Heart left ventricle (tissue), 16 donors: ENCODE results near the gene EMX2. TPM values are rescaled to one million over a fixed set of nuclear protein-coding genes. Genes with fewer than 3 reads are reported as not detected.

Experiments used
- ATAC-seq, 4 donors: fragments of 200-7000 bp; cut with Tn5 transposase; one replicate each; pipeline ENCODE4 v1.9.1; 2020 to 2022; ENCODE audit warnings: moderate library complexity in 4 of 4, mild to moderate bottlenecking in 3 of 4, moderate number of reproducible peaks in 1 of 4
- DNase-seq, 5 donors: peaks; one replicate each; pipeline ENCODE4 v3.0.0-alpha.2; 2020
- H3K27ac ChIP-seq, 12 donors: fragments of 200-600 bp; sonication (generic) in 4 of 12; one replicate each; pipeline versions ENCODE4 v1.5.0 to v1.8.0; 2016 to 2022; ENCODE audit warnings: mild to moderate bottlenecking in 2 of 12
- H3K27me3 ChIP-seq, 9 donors: fragments of 200-600 bp; sonication (generic) in 2 of 9; one replicate each; pipeline versions ENCODE4 v1.5.1 to v1.8.0; 2016 to 2022; ENCODE audit warnings: mild to moderate bottlenecking in 3 of 9
- H3K36me3 ChIP-seq, 9 donors: fragments of 200-600 bp; sonication (generic) in 2 of 9; one replicate each; pipeline versions ENCODE4 v1.5.0 to v1.8.0; 2018 to 2022; ENCODE audit warnings: mild to moderate bottlenecking in 2 of 9
- H3K4me1 ChIP-seq, 12 donors: fragments of 200-600 bp; sonication (generic) in 4 of 12; one replicate each; pipeline versions ENCODE4 v1.5.0 to v1.8.0; 2016 to 2022; ENCODE audit warnings: mild to moderate bottlenecking in 3 of 12
- H3K4me3 ChIP-seq, 12 donors: fragments of 200-600 bp; sonication (generic) in 4 of 12; one replicate each; pipeline versions ENCODE4 v1.5.0 to v1.8.0; 2017 to 2022; ENCODE audit warnings: mild to moderate bottlenecking in 9 of 12, moderate library complexity in 4 of 12
- H3K9me3 ChIP-seq, 12 donors: fragments of 200-600 bp; sonication (generic) in 4 of 12; one replicate each; pipeline versions ENCODE4 v1.5.0 to v1.8.0; 2016 to 2022; ENCODE audit warnings: mild to moderate bottlenecking in 1 of 12
- POLR2A ChIP-seq, 2 donors: fragments of 450-650 bp; IDR thresholded peaks; one replicate each; pipeline ENCODE4 v1.6.1; 2017; ENCODE audit warnings: antibody characterized with exemption in 2 of 2, mild to moderate bottlenecking in 2 of 2, moderate library complexity in 2 of 2
- WGBS, 4 donors: extraction: QIAGEN DNeasy Blood & Tissue Kit in 2 of 4; methylation state at CpG; one replicate each; pipeline versions ENCODE4 v1.1.5 to v1.1.7; 2013 to 2018; 5-methylcytosine and 5-hydroxymethylcytosine counted together
- intact Hi-C, 10 donors: fragments of 100-400 bp; cut with DNase I; formaldehyde crosslinking; loops; one replicate each; pipeline versions ENCODE4 v1.11.1 to v1.14.2; 2022
- polyA plus RNA-seq, 2 donors: library from polyadenylated mRNA; stranded (reverse); fragments of 200-250 nt; gene quantifications; one replicate each; pipeline ENCODE4 v1.2.3, GENCODE V29; 2013
- total RNA-seq, 9 donors: library from RNA; depleted of rRNA in 2 of 9; stranded (reverse); fragments of >200 nt in 2 of 9; fragmentation: NEBNext Ultra II Directional in 3 of 9; extraction: Animal tissue kit (Norgen Biotek cat#: 25700) in 3 of 9; gene quantifications; one replicate each; pipeline versions ENCODE4 v1.1.0 to v1.2.4, GENCODE V29; 2016 to 2023
- TF ChIP-seq, protein P1 (sequence below), 12 donors: fragments of 200-600 bp; sonication (generic) in 4 of 12; IDR thresholded peaks; one replicate each; pipeline versions ENCODE4 v1.5.0 to v1.8.0; 2018 to 2022; ENCODE audit warnings: antibody characterized with exemption in 12 of 12, mild to moderate bottlenecking in 5 of 12
- donor health status: ischemic (EF 13 %, LVEDD 7.1; RV severe dilation, severe dysfunction).
- donor health status: healthy with polysubstance abuse.
- donor health status: DM: no; HTN: yes; CAD: no.
- donor health status: DM: no; HTN: no; CAD: no.
- donor health status: ischemic (EF 25% LVEDD 6.9; RV normal size, moderate dysfunction).
- donor health status: ischemic (EF 25% LVEDD 5.7; RV mildly dilated, moderate dysfunction).
- donor health status: healthy.
- donor health status: DM: yes; HTN: yes; CAD: no.
- donor health status: ischemic (EF 35%, LVEDD 5.7; RV mildly dilated, moderate dysfunction).
- donor health status: nonischemic (EF 11% LVEDD 7.7; RV severe dilation, severe dysfunction).
- donor health status: DM: yes; HTN: yes; CAD: no.
- donor health status: PGD.
- donor health status: ischemic (EF 29% LVEDD 5.4; RV normal size, mild dysfunction).
- donor health status: nonischemic (EF 23%, LVEDD 6.1; RV moderate dilation, normal function).

EMX2 gene
- total and polyA plus RNA-seq, 11 donors = 0.06 to 0.54 (median 0.19) TPM; not detected in 4

DNA sequence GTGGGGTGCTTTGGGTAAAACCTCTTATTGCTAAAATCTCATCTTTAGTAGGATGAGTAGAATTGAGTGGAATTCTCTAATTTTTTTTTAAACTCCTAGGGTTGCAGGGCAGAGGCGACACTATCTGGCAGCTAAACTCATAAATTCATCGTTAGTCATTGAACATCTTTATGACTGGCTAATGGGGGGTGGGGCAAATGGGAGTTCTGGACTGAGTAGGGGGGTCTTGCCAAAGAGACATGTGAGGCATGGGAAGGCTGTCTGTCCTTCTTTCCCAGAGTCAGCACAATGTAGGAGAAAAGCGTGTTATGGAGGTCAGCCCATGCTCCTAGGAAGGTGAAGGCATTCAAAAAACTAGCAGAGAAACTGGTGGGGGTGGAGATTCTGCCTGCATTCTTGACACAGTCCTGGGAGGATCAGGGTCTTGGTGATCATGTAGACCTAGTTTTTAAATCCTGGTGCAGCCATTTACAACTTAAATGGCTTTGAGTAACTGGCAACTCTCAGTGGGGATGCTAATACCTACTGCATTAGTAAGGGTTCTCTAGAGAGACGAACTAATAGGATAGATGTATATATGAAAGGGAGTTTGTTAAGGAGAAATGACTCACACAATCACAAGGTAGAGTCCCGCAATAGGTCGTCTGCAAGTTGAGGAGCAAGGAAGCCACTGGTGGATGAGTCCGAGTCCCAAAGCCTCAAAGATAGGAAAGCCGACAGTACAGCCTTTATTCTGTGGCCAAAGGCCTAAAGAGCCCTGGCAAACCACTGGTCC is 47.7 kb downstream of the EMX2 start:
- H3K9me3 ChIP-seq = peaks cover 0 to 4% (median 0%) of the 10 kb centered on the region in 12 donors
- H3K4me1 ChIP-seq = no peaks in the 10 kb centered on the region
- H3K36me3 ChIP-seq = no peaks in the 10 kb centered on the region
- peaks cover 0 to 19% (median 0%) of the 10 kb centered on the region in 9 donors for H3K27me3 ChIP-seq
- no peak overlapping the region for H3K27ac ChIP-seq
- no peak for ATAC-seq
- no peak for DNase-seq
- intact Hi-C loops = no loop called here
- no peak overlapping the region for H3K4me3 ChIP-seq
- 64 to 77% (median 68%) methylated on average over 8 of the region's 8 CpGs for WGBS, 4 donors
- no peak for TF ChIP-seq POLR2A (IDR thresholded peaks at IDR 0.05)
- TF ChIP-seq, protein P1, sequence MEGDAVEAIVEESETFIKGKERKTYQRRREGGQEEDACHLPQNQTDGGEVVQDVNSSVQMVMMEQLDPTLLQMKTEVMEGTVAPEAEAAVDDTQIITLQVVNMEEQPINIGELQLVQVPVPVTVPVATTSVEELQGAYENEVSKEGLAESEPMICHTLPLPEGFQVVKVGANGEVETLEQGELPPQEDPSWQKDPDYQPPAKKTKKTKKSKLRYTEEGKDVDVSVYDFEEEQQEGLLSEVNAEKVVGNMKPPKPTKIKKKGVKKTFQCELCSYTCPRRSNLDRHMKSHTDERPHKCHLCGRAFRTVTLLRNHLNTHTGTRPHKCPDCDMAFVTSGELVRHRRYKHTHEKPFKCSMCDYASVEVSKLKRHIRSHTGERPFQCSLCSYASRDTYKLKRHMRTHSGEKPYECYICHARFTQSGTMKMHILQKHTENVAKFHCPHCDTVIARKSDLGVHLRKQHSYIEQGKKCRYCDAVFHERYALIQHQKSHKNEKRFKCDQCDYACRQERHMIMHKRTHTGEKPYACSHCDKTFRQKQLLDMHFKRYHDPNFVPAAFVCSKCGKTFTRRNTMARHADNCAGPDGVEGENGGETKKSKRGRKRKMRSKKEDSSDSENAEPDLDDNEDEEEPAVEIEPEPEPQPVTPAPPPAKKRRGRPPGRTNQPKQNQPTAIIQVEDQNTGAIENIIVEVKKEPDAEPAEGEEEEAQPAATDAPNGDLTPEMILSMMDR (IDR thresholded peaks at IDR 0.05) = no peak

DNA sequence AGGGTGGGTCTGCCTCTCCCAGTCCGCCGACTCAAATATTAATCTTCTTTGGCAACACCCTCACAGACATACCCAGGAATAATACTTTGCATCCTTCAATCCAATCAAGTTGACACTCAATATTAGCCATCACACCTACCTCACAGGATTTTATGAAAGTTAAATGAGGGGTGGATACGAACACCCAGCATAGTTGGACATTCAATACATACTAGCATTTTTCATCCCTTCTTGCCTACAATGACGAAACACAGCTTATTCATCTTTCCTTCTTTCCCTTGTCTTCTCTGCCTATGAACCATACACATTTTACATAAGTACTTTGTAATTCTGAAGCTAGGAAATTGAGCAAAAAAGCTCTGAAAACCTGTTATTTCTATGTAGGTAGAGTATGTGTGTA is 48.5 kb downstream of the EMX2 start:
- no peaks in the 10 kb centered on the region for H3K4me1 ChIP-seq
- H3K27me3 ChIP-seq = peaks cover 0 to 23% (median 0%) of the 10 kb centered on the region in 9 donors
- H3K9me3 ChIP-seq = peaks cover 0 to 4% (median 0%) of the 10 kb centered on the region in 12 donors
- no peak for DNase-seq
- H3K27ac ChIP-seq = no peak overlapping the region
- no peaks in the 10 kb centered on the region for H3K36me3 ChIP-seq
- 81 to 93% (median 86%) methylated on average over 4 of the region's 4 CpGs for WGBS, 4 donors
- no peak for ATAC-seq
- no peak overlapping the region for H3K4me3 ChIP-seq
- TF ChIP-seq POLR2A (IDR thresholded peaks at IDR 0.05) = no peak
- TF ChIP-seq, protein P1 (IDR thresholded peaks at IDR 0.05) = no peak
- intact Hi-C loops = no loop called here

DNA sequence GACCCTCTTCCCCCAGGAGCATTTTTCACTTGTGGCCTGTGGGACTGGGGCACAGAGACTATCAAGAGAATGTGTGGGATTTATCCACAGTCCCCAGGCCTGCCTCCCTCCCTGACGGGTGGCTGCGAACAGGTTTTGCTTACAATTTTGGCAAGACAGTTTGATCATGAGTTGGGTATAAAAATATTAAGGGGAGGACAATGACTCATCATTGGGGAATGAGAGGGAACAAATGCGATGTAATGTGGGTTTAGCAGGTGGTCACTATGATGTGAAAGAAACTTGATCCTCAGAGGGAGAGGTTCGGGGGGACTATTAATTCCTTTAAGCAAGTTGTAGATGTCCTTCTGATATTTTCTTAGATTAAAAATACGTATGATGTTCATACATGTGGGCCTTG is 52.2 kb downstream of the EMX2 start:
- intact Hi-C loops = no loop called here
- TF ChIP-seq POLR2A (IDR thresholded peaks at IDR 0.05) = no peak
- TF ChIP-seq, protein P1 (IDR thresholded peaks at IDR 0.05) = no peak
- Histone ChIP-seq H3K9me3 (peaks cover 0 to 4% (median 0%) of the 10 kb centered on the region in 12 donors), H3K4me3 (no peak overlapping the region), H3K27ac (no peak overlapping the region), H3K4me1 (no peaks in the 10 kb centered on the region), H3K27me3 (peaks cover 0 to 32% (median 0%) of the 10 kb centered on the region in 9 donors), H3K36me3 (no peaks in the 10 kb centered on the region)
- DNase-seq (no peak), ATAC-seq (no peak)
- 47 to 67% (median 57%) methylated on average over 5 of the region's 5 CpGs for WGBS, 4 donors

DNA sequence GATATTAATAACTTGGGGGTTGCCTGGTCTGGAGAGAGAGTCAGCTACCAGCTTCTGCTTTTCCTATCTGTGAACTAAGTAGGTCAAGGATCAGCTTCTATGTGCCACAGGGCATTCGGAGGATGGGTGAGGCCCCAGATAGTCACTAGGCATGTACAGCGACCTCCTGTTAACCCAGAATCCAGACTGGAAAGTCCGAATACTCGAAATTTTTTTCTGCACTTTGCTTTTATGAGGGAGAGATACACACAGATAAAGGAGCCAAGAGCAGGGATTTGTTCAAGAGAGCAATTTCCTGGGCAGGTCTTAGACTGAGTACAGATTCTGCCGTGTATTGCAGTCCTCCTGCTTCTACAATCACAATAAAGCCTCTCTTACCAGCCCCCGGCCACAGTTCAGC is 54.2 kb downstream of the EMX2 start:
- Histone ChIP-seq H3K4me3 (no peak overlapping the region), H3K9me3 (peaks cover 0 to 4% (median 0%) of the 10 kb centered on the region in 12 donors), H3K36me3 (no peaks in the 10 kb centered on the region), H3K27ac (no peak overlapping the region), H3K4me1 (no peaks in the 10 kb centered on the region), H3K27me3 (peaks cover 0 to 42% (median 2%) of the 10 kb centered on the region in 9 donors)
- ATAC-seq (no peak), DNase-seq (no peak)
- WGBS, 4 donors = 26 to 47% (median 42%) methylated on average over 6 of the region's 6 CpGs
- TF ChIP-seq, protein P1 (IDR thresholded peaks at IDR 0.05) = no peak
- no peak for TF ChIP-seq POLR2A (IDR thresholded peaks at IDR 0.05)
- intact Hi-C loops = no loop called here
